ENCODE data around the gene C16orf46.

Gene C16orf46

DNA sequence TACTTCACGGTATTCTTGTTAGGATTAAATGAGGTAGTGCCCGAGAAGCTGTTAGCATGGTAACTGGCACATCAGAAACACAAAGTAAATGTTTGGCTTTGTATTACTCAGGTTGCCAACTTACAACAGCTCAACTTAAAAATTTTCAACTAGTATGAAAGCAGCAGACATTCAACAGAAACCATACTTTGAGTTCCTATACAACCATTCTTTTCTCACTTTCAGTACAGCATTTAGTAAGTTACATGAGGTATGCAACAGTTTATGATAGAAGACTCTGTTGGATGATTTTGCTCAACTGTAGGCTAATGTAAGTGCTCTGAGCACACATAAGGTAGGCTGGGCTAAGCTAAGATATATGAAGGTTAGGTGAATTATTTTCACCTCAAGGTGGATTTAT, 62.4 kb downstream of the C16orf46 start:
- peaks cover 9% of the 10 kb centered on the region for H3K36me3 ChIP-seq (ENCODE audit: control insufficient read depth, insufficient read depth, low read length)
- no peak for TF ChIP-seq CTCF (IDR thresholded peaks at IDR 0.05; ENCODE audit: insufficient read depth, low read length, poor library complexity, severe bottlenecking)
- DNase-seq (ENCODE audit: extremely low read depth, insufficient read length), result no peak

DNA sequence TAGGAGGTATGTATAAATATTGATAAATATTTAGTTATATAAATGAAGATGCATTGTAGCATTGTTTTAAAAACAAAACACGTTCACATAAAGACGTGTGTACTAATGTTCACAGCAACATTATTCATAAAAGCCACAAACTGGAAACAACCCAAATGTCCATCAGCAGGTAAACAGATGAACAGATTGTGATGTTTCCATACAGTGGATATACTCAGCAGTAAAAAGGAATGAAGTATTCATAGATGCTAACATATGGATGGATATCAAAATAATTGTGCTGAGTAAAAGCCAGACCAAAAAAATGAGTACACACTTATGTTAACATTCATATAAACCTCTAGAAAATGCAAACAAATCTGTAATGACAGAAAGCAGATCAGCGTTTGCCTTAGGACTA, 64.1 kb downstream of the C16orf46 start:
- DNase-seq (ENCODE audit: extremely low read depth, insufficient read length), result no peak
- Histone ChIP-seq H3K4me3 (replicated peaks; ENCODE audit: low read depth, low read length) (no peak overlapping the region), H3K27me3 (replicated peaks; ENCODE audit: control insufficient read depth, insufficient read depth, low read length) (no peaks in the 10 kb centered on the region), H3K36me3 (ENCODE audit: control insufficient read depth, insufficient read depth, low read length) (peaks cover 7% of the 10 kb centered on the region)
- no peak for TF ChIP-seq CTCF (IDR thresholded peaks at IDR 0.05; ENCODE audit: insufficient read depth, low read length, poor library complexity, severe bottlenecking)

More for the DNA sequence above, 62.4 kb downstream of the C16orf46 start:
- H3K27me3 ChIP-seq (replicated peaks; ENCODE audit: control insufficient read depth, insufficient read depth, low read length), result no peaks in the 10 kb centered on the region
- no peak overlapping the region for H3K4me3 ChIP-seq (replicated peaks; ENCODE audit: low read depth, low read length)
